A673 (cell line): ENCODE results near the gene MRTFA. TPM values are rescaled to one million over a fixed set of nuclear protein-coding genes. Genes with fewer than 3 reads are reported as not detected.

Experiments used
- BruUV-seq: library from RNA; stranded (reverse); fragments of 400-500 nt; replicated peaks from 2 replicates; lab custom pipeline; 2021; lab: Mats Ljungman, UMichigan
- CTCF ChIA-PET: fragments of 300-600 bp; sonication (Branson Sonifier 250); formaldehyde crosslinking; loops from one replicate; lab custom pipeline; 2022; ENCODE audit warnings: antibody characterized with exemption; lab: Charles Lee
- POLR2A ChIA-PET: fragments of 300-600 bp; sonication (Branson Sonifier 250); formaldehyde crosslinking; loops from one replicate; lab custom pipeline; 2022; ENCODE audit warnings: antibody characterized with exemption; ENCODE audit not compliant: low non-redundant PET; lab: Charles Lee
- DNase-seq: peaks from one replicate; pipeline ENCODE4 v3.0.0-alpha.2; 2015; ENCODE audit warnings: low spot score
- H3K27ac ChIP-seq: fragments of 200-600 bp; sonication (generic); 2 replicates; pipeline ENCODE4 v1.5.1; 2016; ENCODE audit warnings: mixed run types, low read depth, mild to moderate bottlenecking, mixed read lengths, antibody characterized with exemption, low read length; ENCODE audit not compliant: poor library complexity, severe bottlenecking
- H3K27me3 ChIP-seq: fragments of 200-600 bp; sonication (generic); replicated peaks from 2 replicates; pipeline ENCODE4 v1.6.1; 2017; ENCODE audit warnings: mixed run types, low read depth, mild to moderate bottlenecking, mixed read lengths, antibody characterized with exemption, low read length; ENCODE audit not compliant: insufficient read depth, poor library complexity
- H3K36me3 ChIP-seq: fragments of 200-600 bp; sonication (generic); 2 replicates; pipeline ENCODE4 v1.6.1; 2016; ENCODE audit warnings: mixed run types, mild to moderate bottlenecking, mixed read lengths, antibody characterized with exemption, low read length; ENCODE audit not compliant: insufficient read depth, poor library complexity, severe bottlenecking
- H3K4me1 ChIP-seq: fragments of 200-600 bp; sonication (generic); 2 replicates; pipeline ENCODE4 v1.6.1; 2017; ENCODE audit warnings: mixed run types, mild to moderate bottlenecking, mixed read lengths, antibody characterized with exemption, low read length; ENCODE audit not compliant: insufficient read depth, poor library complexity, severe bottlenecking
- H3K4me3 ChIP-seq: fragments of 200-600 bp; sonication (generic); 2 replicates; pipeline ENCODE4 v1.5.1; 2016; ENCODE audit warnings: low read depth, mixed run types, mild to moderate bottlenecking, mixed read lengths, low read length; ENCODE audit not compliant: poor library complexity, severe bottlenecking
- H3K9me3 ChIP-seq: fragments of 200-600 bp; sonication (generic); 2 replicates; pipeline ENCODE4 v1.6.1; 2016; ENCODE audit warnings: mixed run types, low read depth, mild to moderate bottlenecking, mixed read lengths, antibody characterized with exemption, low read length; ENCODE audit not compliant: poor library complexity, severe bottlenecking
- EZH2 ChIP-seq: fragments of 200-600 bp; sonication (generic); IDR thresholded peaks from 2 replicates; pipeline ENCODE4 v1.6.1; 2017; ENCODE audit warnings: borderline replicate concordance, low read depth, mild to moderate bottlenecking, mixed read lengths, antibody characterized with exemption, low read length; ENCODE audit not compliant: poor library complexity, severe bottlenecking
- intact Hi-C: fragments of 100-400 bp; cut with micrococcal nuclease; formaldehyde crosslinking; loops from one replicate; pipeline ENCODE4 v1.10.0; 2022; ENCODE audit not compliant: unreplicated experiment
- total RNA-seq: library from RNA; stranded (reverse); gene quantifications from 2 replicates; pipeline ENCODE4 v1.2.3, GENCODE V29; 2021
- TF ChIP-seq, protein P1 (sequence below): fragments of 300-800, 200-600 bp; sonication (generic); conservative IDR thresholded peaks from 2 replicates; pipeline ENCODE4 v1.5.1; 2017; ENCODE audit warnings: low read depth, mild to moderate bottlenecking, antibody characterized with exemption, low read length, moderate library complexity, mixed read lengths

Gene MRTFA
- total RNA-seq, 1 experiment from 2014 or later: 35.8 TPM

DNA sequence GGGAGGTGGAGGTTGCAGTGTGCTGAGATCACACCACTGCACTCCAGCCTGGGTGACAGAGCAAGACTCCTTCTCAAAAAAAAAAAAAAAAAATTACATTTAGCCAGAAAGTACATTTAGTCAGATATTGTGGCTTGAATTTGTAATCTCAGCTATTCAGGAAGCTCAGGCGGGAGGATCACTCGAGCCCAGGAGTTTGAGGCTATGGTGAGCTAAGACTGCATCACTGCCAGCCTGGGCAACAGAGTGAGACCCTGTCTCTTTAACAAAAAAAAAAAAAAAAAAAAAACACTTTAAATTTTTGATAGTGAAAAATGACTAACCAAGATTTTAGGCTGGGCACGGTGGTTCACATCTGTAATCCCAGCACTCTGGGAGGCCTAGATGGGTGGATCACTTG lies 27.3 kb downstream of the MRTFA start:
- H3K27ac ChIP-seq: no peak overlapping the region
- H3K9me3 ChIP-seq: no peaks in the 10 kb centered on the region
- no peaks in the 10 kb centered on the region for H3K36me3 ChIP-seq
- TF ChIP-seq, protein P1, sequence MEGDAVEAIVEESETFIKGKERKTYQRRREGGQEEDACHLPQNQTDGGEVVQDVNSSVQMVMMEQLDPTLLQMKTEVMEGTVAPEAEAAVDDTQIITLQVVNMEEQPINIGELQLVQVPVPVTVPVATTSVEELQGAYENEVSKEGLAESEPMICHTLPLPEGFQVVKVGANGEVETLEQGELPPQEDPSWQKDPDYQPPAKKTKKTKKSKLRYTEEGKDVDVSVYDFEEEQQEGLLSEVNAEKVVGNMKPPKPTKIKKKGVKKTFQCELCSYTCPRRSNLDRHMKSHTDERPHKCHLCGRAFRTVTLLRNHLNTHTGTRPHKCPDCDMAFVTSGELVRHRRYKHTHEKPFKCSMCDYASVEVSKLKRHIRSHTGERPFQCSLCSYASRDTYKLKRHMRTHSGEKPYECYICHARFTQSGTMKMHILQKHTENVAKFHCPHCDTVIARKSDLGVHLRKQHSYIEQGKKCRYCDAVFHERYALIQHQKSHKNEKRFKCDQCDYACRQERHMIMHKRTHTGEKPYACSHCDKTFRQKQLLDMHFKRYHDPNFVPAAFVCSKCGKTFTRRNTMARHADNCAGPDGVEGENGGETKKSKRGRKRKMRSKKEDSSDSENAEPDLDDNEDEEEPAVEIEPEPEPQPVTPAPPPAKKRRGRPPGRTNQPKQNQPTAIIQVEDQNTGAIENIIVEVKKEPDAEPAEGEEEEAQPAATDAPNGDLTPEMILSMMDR: no peak
- no peak for TF ChIP-seq EZH2
- no TSS peak for BruUV-seq
- ChIA-PET CTCF (no interaction called here), POLR2A (no interaction called here)
- H3K4me3 ChIP-seq: no peak overlapping the region
- intact Hi-C loops: no loop called here
- H3K4me1 ChIP-seq: peaks cover 27% of the 10 kb centered on the region
- DNase-seq: no peak
- no peaks in the 10 kb centered on the region for H3K27me3 ChIP-seq

DNA sequence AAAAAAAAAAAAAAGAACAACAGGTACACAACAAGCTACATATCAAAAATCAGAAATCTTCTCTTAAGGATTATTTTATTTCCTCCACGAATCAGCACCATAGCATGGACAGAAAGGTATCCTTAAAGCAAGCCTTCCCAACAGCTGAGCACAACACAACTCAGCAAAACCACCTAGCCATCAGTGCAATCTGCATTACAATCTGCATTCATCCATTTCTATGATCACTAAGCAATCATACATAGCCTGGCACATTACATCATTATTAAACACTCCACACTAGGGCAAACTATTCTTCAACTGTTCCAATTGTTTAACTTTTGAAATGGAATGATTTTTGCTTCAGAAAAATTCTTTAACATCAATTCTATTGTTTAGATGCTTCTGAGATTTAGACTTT lies 29.0 kb downstream of the MRTFA start:
- DNase-seq: no peak
- no peaks in the 10 kb centered on the region for H3K36me3 ChIP-seq
- no peaks in the 10 kb centered on the region for H3K9me3 ChIP-seq
- TF ChIP-seq EZH2: no peak
- TF ChIP-seq, protein P1: no peak
- peaks cover 38% of the 10 kb centered on the region for H3K4me1 ChIP-seq
- ChIA-PET POLR2A (no interaction called here), CTCF (no interaction called here)
- H3K27me3 ChIP-seq: no peaks in the 10 kb centered on the region
- H3K27ac ChIP-seq: no peak overlapping the region
- intact Hi-C loops: no loop called here
- BruUV-seq: no TSS peak
- no peak overlapping the region for H3K4me3 ChIP-seq

DNA sequence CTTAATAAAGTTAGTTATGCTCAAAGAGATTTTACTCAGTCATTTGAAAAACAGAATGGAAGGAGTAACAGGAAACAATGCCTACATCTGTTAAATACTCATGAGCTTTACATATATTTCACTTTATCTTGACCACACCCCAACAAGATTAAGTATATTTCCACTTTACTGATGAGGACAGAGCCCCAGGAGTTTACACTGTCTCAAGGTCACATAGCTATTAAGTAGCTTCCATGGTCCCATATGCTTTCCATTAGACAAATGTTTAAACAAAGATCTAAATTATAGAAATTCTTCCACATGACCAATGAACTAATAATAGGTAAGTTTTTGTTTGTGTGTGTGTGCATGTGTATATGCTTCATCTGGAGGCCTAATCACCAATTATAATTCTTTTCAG lies 30.2 kb downstream of the MRTFA start:
- no peaks in the 10 kb centered on the region for H3K36me3 ChIP-seq
- intact Hi-C loops: no loop called here
- no TSS peak for BruUV-seq
- peaks cover 38% of the 10 kb centered on the region for H3K4me1 ChIP-seq
- TF ChIP-seq, protein P1: no peak
- no peak for TF ChIP-seq EZH2
- no peaks in the 10 kb centered on the region for H3K9me3 ChIP-seq
- no peak overlapping the region for H3K4me3 ChIP-seq
- H3K27ac ChIP-seq: peak overlapping the region; percentile 40
- DNase-seq: no peak
- CTCF ChIA-PET: interaction anchor here (0.6 to 0.8 kb wide), 3 partner anchors 77 to 1083 kb away, joined by 5 read pairs; no protein-coding TSS in a partner anchor
- no peaks in the 10 kb centered on the region for H3K27me3 ChIP-seq
- POLR2A ChIA-PET: no interaction called here
